ENCODE data around the gene ARID4A.
"Not testable (repeated sequence)": the region's sequence is repeated elsewhere in the genome, so short reads cannot be mapped to it uniquely, and the experiment has no call there.

The ARID4A gene

GRCh38 chr14:58298477-58299400, at the start of gene ARID4A:
TSS of gene ARID4A (plus strand) at chr14:58298555. CDS start at chr14:58299855, 1,300 bp downstream.
- DNase-seq (ENCODE audit: low read depth), result no peak

GRCh38 chr14:58249611-58250010, 48.7 kb upstream of the ARID4A start:
- no peak for DNase-seq (ENCODE audit: low read depth)

- DNase-seq (ENCODE audit: low read depth), result no peak
These were observed 40.2 kb upstream of the ARID4A start for GRCh38 chr14:58258156-58258555.

GRCh38 chr14:58262005-58262404, 36.4 kb upstream of the ARID4A start:
- DNase-seq (ENCODE audit: low read depth), result not testable (repeated sequence)

GRCh38 chr14:58265401-58265800, 33.0 kb upstream of the ARID4A start:
- DNase-seq (ENCODE audit: low read depth), result no peak

GRCh38 chr14:58270628-58271027, 27.7 kb upstream of the ARID4A start:
- no peak for DNase-seq (ENCODE audit: low read depth)

GRCh38 chr14:58272588-58273372, 25.6 kb upstream of the ARID4A start:
- no peak for DNase-seq (ENCODE audit: low read depth)

- DNase-seq (ENCODE audit: low read depth), result no peak
These were observed 23.5 kb upstream of the ARID4A start for GRCh38 chr14:58274881-58275280.

- DNase-seq (ENCODE audit: low read depth), result no peak
These were observed 22.7 kb upstream of the ARID4A start for GRCh38 chr14:58275527-58276190.

GRCh38 chr14:58276208-58276607, 22.1 kb upstream of the ARID4A start:
- no peak for DNase-seq (ENCODE audit: low read depth)

- no peak for DNase-seq (ENCODE audit: low read depth)
These were observed 20.2 kb upstream of the ARID4A start for GRCh38 chr14:58278177-58278576.

GRCh38 chr14:58280954-58281787, 17.2 kb upstream of the ARID4A start:
- DNase-seq (ENCODE audit: low read depth), result no peak

GRCh38 chr14:58281969-58282368, 16.4 kb upstream of the ARID4A start:
- DNase-seq (ENCODE audit: low read depth), result no peak

- no peak for DNase-seq (ENCODE audit: low read depth)
These were observed 15.3 kb upstream of the ARID4A start for GRCh38 chr14:58282925-58283593.

- no peak for DNase-seq (ENCODE audit: low read depth)
These were observed 14.6 kb upstream of the ARID4A start for GRCh38 chr14:58283730-58284129.

- no peak for DNase-seq (ENCODE audit: low read depth)
These were observed 13.2 kb upstream of the ARID4A start for GRCh38 chr14:58285132-58285531.

GRCh38 chr14:58287607-58288042, 10.7 kb upstream of the ARID4A start:
- DNase-seq (ENCODE audit: low read depth), result no peak

- no peak for DNase-seq (ENCODE audit: low read depth)
These were observed 10.1 kb upstream of the ARID4A start for GRCh38 chr14:58288106-58288792.

GRCh38 chr14:58291646-58292045, 6.7 kb upstream of the ARID4A start:
- no peak for DNase-seq (ENCODE audit: low read depth)

- no peak for DNase-seq (ENCODE audit: low read depth)
These were observed 6.2 kb upstream of the ARID4A start for GRCh38 chr14:58292187-58292586.
